Upper lobe of left lung (tissue), 6 donors: ENCODE measurements around the gene SLC25A21. TPM values are rescaled to one million over a fixed set of nuclear protein-coding genes. Genes with fewer than 3 reads are reported as not detected.
"Not testable (repeated sequence)": the region's sequence is repeated elsewhere in the genome, so short reads cannot be mapped to it uniquely, and the experiment has no call there.

Source experiments
- ATAC-seq, 2 donors: fragments of 200-7000 bp; cut with Tn5 transposase; one replicate each; pipeline ENCODE4 v1.9.1; 2022; ENCODE audit warnings: mild to moderate bottlenecking in 2 of 2, moderate library complexity in 2 of 2; ENCODE audit not compliant: low FRiP score in 2 of 2
- DNase-seq, 2 donors: peaks; one replicate each; pipeline ENCODE4 v3.0.0-alpha.2; 2019 to 2020
- H3K27ac ChIP-seq, 4 donors: fragments of 200-600 bp; sonication (generic); one replicate each; pipeline ENCODE4 v1.5.1; 2016 to 2019
- H3K27me3 ChIP-seq, 4 donors: fragments of 200-600 bp; sonication (generic); one replicate each; pipeline ENCODE4 v1.5.1; 2017 to 2019
- H3K36me3 ChIP-seq, 4 donors: fragments of 200-600 bp; sonication (generic); one replicate each; pipeline ENCODE4 v1.5.1; 2016 to 2019
- H3K4me1 ChIP-seq, 4 donors: fragments of 200-600 bp; sonication (generic); one replicate each; pipeline ENCODE4 v1.5.1; 2018 to 2019
- H3K4me3 ChIP-seq, 4 donors: fragments of 200-600 bp; sonication (generic); one replicate each; pipeline ENCODE4 v1.5.1; 2017 to 2019; ENCODE audit warnings: mild to moderate bottlenecking in 2 of 4, moderate library complexity in 1 of 4
- H3K9me3 ChIP-seq, 4 donors: fragments of 200-600 bp; sonication (generic); one replicate each; pipeline ENCODE4 v1.5.1; 2018 to 2019
- EP300 ChIP-seq, 4 donors: sonication (generic); formaldehyde crosslinking; IDR thresholded peaks; one replicate each; pipeline ENCODE4 v1.5.1; 2017; ENCODE audit warnings: antibody characterized with exemption in 4 of 4, control low read depth in 2 of 4
- POLR2A ChIP-seq, 4 donors: fragments of 450-650 bp; IDR thresholded peaks; one replicate each; pipeline ENCODE4 v1.5.1; 2016 to 2017; ENCODE audit warnings: antibody characterized with exemption in 4 of 4, mild to moderate bottlenecking in 2 of 4
- POLR2AphosphoS5 ChIP-seq, 2 donors: sonication (generic); formaldehyde crosslinking; IDR thresholded peaks; one replicate each; pipeline ENCODE4 v1.5.1; 2017; ENCODE audit warnings: antibody characterized with exemption in 2 of 2
- WGBS, 2 donors: methylation state at CpG; one replicate each; pipeline ENCODE4 v1.1.5; 2017 to 2018; 5-methylcytosine and 5-hydroxymethylcytosine counted together
- total RNA-seq, 6 donors: library from RNA; depleted of rRNA in 4 of 6; stranded (reverse); fragments of >200 nt in 4 of 6; gene quantifications; one replicate each; pipeline versions ENCODE4 v1.1.0 to v1.2.1, GENCODE V29; 2016 to 2021
- TF ChIP-seq, protein P1 (sequence below), 6 experiments: fragments of 450-650 bp in 4 of 6; fragments of 200-600 bp in 2 of 6; sonication (generic) in 2 of 6; IDR thresholded peaks; one replicate each; pipeline ENCODE4 v1.5.1; 2016 to 2019; ENCODE audit warnings: antibody characterized with exemption in 6 of 6
- donor health status: DM: no; HTN: no; CAD: no; lungs with moderate emphysema.
- donor health status: DM: no; HTN: yes; CAD: no; lungs with severe emphysema.

The SLC25A21 gene
- total RNA-seq, 6 donors from 2014 or later, result 0.15 to 1.7 (median 0.30) TPM; not detected in 3

DNA sequence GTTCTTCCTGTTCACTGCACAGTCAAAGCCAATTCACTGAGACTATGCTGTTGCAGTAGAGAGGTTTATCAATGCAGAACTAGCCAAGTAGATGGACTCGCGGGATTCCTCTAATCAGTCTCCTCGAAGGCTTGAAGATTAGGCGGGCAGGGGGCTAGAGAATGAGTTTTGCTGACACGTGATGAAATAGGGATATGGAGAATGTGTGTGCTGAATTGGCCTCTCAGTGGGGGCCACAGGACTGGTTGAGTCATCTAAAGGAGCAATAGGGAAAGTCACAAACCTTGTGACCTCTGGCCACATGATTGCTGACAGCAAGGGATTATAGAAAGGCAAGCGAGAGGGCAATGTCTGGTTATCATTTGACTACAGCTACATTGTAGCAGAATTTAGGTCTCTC, 38.0 kb upstream of the SLC25A21 start:
- no peak for DNase-seq
- 95 to 96% methylated on average over 6 of the region's 6 CpGs for WGBS, 2 donors
- Histone ChIP-seq H3K4me1 (no peaks in the 10 kb centered on the region), H3K4me3 (no peak overlapping the region), H3K9me3 (peaks cover 0 to 11% (median 6%) of the 10 kb centered on the region in 4 donors), H3K27ac (no peak overlapping the region), H3K27me3 (no peaks in the 10 kb centered on the region), H3K36me3 (no peaks in the 10 kb centered on the region)
- TF ChIP-seq EP300 (IDR thresholded peaks at IDR 0.05) (no peak), POLR2A (IDR thresholded peaks at IDR 0.05) (no peak), POLR2AphosphoS5 (IDR thresholded peaks at IDR 0.05) (no peak)
- TF ChIP-seq, protein P1, sequence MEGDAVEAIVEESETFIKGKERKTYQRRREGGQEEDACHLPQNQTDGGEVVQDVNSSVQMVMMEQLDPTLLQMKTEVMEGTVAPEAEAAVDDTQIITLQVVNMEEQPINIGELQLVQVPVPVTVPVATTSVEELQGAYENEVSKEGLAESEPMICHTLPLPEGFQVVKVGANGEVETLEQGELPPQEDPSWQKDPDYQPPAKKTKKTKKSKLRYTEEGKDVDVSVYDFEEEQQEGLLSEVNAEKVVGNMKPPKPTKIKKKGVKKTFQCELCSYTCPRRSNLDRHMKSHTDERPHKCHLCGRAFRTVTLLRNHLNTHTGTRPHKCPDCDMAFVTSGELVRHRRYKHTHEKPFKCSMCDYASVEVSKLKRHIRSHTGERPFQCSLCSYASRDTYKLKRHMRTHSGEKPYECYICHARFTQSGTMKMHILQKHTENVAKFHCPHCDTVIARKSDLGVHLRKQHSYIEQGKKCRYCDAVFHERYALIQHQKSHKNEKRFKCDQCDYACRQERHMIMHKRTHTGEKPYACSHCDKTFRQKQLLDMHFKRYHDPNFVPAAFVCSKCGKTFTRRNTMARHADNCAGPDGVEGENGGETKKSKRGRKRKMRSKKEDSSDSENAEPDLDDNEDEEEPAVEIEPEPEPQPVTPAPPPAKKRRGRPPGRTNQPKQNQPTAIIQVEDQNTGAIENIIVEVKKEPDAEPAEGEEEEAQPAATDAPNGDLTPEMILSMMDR (IDR thresholded peaks at IDR 0.05), result no peak
- ATAC-seq, result no peak

DNA sequence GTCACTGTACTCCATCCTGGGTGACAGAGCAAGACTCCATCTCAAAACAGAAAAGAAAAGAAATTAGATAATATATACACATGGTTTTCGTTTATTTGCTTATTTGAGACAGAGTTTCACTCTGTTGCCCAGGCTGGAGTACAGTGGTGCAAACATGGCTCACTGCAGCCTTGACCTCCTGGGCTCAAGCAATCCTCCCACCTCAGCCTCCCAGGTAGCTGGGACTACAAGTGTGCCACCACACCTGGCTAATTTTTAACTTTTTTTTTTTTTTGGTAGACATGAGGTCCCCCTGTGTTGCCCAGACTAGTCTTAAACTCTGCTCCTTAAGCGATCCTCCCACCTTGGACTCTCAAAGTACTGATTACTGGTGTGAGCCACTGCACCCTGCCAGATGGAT, 37.2 kb upstream of the SLC25A21 start:
- H3K9me3 ChIP-seq, result peaks cover 0 to 12% (median 6%) of the 10 kb centered on the region in 4 donors
- ATAC-seq, H3K4me1 ChIP-seq, H3K27me3 ChIP-seq, H3K27ac ChIP-seq, H3K4me3 ChIP-seq, H3K36me3 ChIP-seq, DNase-seq: not testable (repeated sequence)
- WGBS, 2 donors, result 86 to 90% methylated on average over 2 of the region's 2 CpGs

DNA sequence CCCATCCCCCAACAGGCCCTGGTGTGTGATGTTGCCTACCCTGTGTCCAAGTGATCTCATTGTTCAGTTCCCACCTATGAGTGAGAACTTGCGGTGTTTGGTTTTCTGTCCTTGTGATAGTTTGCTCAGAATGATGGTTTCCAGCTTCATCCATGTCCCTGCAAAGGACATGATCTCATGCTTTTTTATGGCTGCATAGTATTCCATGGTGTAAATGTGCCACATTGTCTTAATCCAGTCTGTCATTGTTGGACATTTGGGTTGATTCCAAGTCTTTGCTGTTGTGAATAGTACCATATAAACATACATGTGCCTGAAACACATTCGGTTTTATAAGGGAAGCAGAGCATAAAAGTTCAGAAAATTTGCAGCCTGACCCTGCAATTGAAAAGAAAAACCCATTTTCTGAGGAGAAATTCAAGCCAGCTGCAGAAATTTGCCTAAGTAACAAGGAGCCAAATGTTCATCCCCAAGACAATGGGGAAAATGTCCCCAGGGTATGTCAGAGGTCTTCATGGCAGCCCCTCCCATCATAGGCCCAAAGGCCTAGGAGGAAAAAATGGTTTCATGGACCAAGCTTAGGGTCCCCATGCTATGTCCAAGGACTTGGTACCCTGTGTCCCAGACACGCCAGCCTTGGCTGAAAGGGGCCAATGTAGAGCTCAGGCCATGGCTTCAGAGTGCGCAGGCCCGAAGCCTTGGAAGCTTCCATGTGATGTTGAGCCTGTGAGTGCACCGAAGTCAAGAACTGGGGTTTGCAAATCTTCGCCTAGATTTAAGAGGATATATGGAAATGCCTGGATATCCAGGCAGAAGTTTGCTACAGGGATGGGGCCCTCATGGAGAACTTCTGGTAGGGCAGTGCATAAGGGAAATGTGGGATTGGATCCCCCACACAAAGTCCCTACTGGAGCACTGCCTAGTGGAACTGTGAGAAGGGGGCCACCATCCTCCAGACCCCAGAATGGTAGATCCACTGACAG, 33.5 kb upstream of the SLC25A21 start:
- H3K9me3 ChIP-seq, result peaks cover 0 to 12% (median 6%) of the 10 kb centered on the region in 4 donors
- not testable (repeated sequence) for ATAC-seq, H3K27me3 ChIP-seq, H3K36me3 ChIP-seq, H3K4me3 ChIP-seq, DNase-seq, H3K4me1 ChIP-seq, H3K27ac ChIP-seq
- WGBS, 2 donors, result 93 to 94% methylated on average over 7 of the region's 7 CpGs

DNA sequence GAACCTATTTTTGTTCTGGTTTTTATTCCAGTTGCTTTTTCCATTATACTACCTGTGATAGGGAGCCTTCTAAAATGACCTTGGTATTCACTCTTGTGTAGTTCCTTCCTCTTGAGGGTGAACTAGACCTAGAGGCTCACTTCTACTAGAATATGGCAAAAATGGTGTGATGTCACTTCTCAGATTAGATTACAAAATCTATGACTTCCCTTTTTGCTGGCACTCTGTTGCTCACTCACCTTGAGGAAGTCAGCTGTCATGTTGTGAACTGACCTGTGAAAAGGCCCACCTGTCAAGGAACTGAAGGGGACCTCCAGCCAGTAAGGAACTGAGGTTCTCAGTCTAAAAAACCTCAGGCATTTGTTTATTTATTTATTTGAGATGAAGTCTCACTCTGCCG, 31.0 kb upstream of the SLC25A21 start:
- Histone ChIP-seq H3K4me1 (peaks cover 0 to 7% (median 2%) of the 10 kb centered on the region in 4 donors), H3K36me3 (no peaks in the 10 kb centered on the region), H3K27me3 (no peaks in the 10 kb centered on the region), H3K4me3 (no peak overlapping the region), H3K9me3 (peaks cover 0 to 12% (median 6%) of the 10 kb centered on the region in 4 donors), H3K27ac (no peak overlapping the region)
- TF ChIP-seq POLR2A (IDR thresholded peaks at IDR 0.05) (no peak), EP300 (IDR thresholded peaks at IDR 0.05) (no peak), POLR2AphosphoS5 (IDR thresholded peaks at IDR 0.05) (no peak)
- TF ChIP-seq, protein P1 (IDR thresholded peaks at IDR 0.05), result no peak
- 89 to 100% methylated on average over 1 of the region's 1 CpG for WGBS, 2 donors
- no peak for ATAC-seq
- no peak for DNase-seq

DNA sequence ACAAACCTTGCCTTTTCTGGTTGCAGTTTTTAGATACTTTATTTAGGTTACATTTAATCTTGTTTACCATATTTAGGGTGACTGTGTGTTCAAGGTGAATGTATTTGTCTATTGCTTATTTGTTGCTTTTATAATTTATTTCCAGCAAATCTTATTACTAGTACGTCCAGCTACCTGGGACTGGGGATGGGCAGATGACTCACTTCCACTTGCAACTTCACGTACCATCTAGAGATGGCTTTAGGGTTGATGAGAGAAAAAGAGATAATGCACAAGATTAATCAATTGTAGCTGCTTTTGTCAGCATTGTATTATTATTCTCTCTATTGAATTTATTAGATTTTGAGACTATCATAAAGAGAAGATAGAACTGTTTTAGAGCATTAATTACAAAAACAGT, 30.4 kb upstream of the SLC25A21 start:
- no peak overlapping the region for H3K4me3 ChIP-seq
- no peak for ATAC-seq
- 92 to 93% methylated on average over 2 of the region's 2 CpGs for WGBS, 2 donors
- H3K27ac ChIP-seq, result no peak overlapping the region
- no peaks in the 10 kb centered on the region for H3K36me3 ChIP-seq
- H3K9me3 ChIP-seq, result peaks cover 0 to 12% (median 6%) of the 10 kb centered on the region in 4 donors
- peaks cover 0 to 7% (median 3%) of the 10 kb centered on the region in 4 donors for H3K4me1 ChIP-seq
- no peak for DNase-seq
- no peaks in the 10 kb centered on the region for H3K27me3 ChIP-seq
- TF ChIP-seq EP300 (IDR thresholded peaks at IDR 0.05), result no peak

DNA sequence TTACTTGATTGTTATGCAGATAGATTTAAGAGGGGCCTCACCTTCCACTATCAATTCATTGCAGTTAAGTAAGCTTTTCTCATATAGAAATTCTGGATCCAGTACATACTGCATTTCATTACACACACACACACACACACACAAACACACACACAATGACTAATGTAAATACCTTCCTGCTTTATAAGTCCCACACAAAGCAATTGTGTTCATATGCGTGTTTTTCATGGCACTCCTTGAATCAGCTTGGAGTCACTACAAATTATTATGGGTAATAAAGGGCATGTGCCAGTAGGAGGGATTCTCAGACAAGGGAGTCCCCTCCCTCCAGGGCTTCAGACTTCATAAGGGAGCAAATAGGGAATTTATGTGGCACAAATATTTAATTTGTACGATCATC, 29.9 kb upstream of the SLC25A21 start:
- H3K27me3 ChIP-seq, result no peaks in the 10 kb centered on the region
- no peaks in the 10 kb centered on the region for H3K36me3 ChIP-seq
- WGBS, 2 donors, result 81 to 86% methylated on average over 2 of the region's 2 CpGs
- H3K4me1 ChIP-seq, result peaks cover 0 to 7% (median 3%) of the 10 kb centered on the region in 4 donors
- H3K4me3 ChIP-seq, result no peak overlapping the region
- no peak overlapping the region for H3K27ac ChIP-seq
- no peak for TF ChIP-seq POLR2A (IDR thresholded peaks at IDR 0.05)
- TF ChIP-seq POLR2AphosphoS5 (IDR thresholded peaks at IDR 0.05), result no peak
- TF ChIP-seq, protein P1 (IDR thresholded peaks at IDR 0.05), result no peak
- no peak for TF ChIP-seq EP300 (IDR thresholded peaks at IDR 0.05)
- peaks cover 0 to 12% (median 6%) of the 10 kb centered on the region in 4 donors for H3K9me3 ChIP-seq
- ATAC-seq (no peak), DNase-seq (no peak)
